HL-60 (cell line): ENCODE data around the gene SNX8.

Experiments used
- CTCF ChIP-seq: IDR thresholded peaks from one replicate; pipeline ENCODE4 v1.5.1; 2011; ENCODE audit warnings: low read length, control low read depth, inconsistent platforms; ENCODE audit not compliant: insufficient read depth
- POLR2AphosphoS5 ChIP-seq: IDR thresholded peaks from 2 replicates; pipeline ENCODE4 v1.6.1; 2012; ENCODE audit warnings: low read depth

GRCh38 chr7:2313450-2314208, 612 bp downstream of the SNX8 start:
- no peak for TF ChIP-seq CTCF
- TF ChIP-seq POLR2AphosphoS5: no peak
